Mesothelial cell of epicardium (in vitro differentiated cells): ENCODE results near the gene KPTN. TPM values are rescaled to one million over a fixed set of nuclear protein-coding genes. Genes with fewer than 3 reads are reported as not detected.

ENCODE experiments used
- DNase-seq, 2 experiments: peaks; one replicate each; pipeline ENCODE4 v3.0.0; 2021; ENCODE audit warnings: low spot score in 2 of 2; ENCODE audit not compliant: unreplicated experiment in 2 of 2
- H3K27ac Mint-ChIP-seq: 2 replicates; pipeline ENCODE4 v1.8.0; 2021; ENCODE audit warnings: mixed read lengths
- H3K27me3 Mint-ChIP-seq: 2 replicates; pipeline ENCODE4 v1.8.0; 2021; ENCODE audit warnings: low read depth, mixed read lengths
- H3K36me3 Mint-ChIP-seq: 2 replicates; pipeline ENCODE4 v1.8.0; 2021; ENCODE audit warnings: mixed read lengths
- H3K4me1 Mint-ChIP-seq: 2 replicates; pipeline ENCODE4 v1.8.0; 2021; ENCODE audit warnings: mixed read lengths
- H3K4me3 Mint-ChIP-seq: 2 replicates; pipeline ENCODE4 v1.8.0; 2021; ENCODE audit warnings: mild to moderate bottlenecking, moderate library complexity, mixed read lengths
- H3K9me3 Mint-ChIP-seq: 2 replicates; pipeline ENCODE4 v1.8.0; 2021; ENCODE audit warnings: mixed read lengths
- CTCF ChIP-seq: fragments of 200-600 bp; sonication (generic); IDR thresholded peaks from one replicate; pipeline ENCODE4 v1.5.0; 2021; ENCODE audit warnings: antibody characterized with exemption; ENCODE audit not compliant: unreplicated experiment
- total RNA-seq: library from RNA; stranded (reverse); gene quantifications from 3 replicates; pipeline ENCODE4 v1.2.1, GENCODE V29; 2021

KPTN gene
- total RNA-seq, 1 donor from 2014 or later = 18.4 TPM

DNA sequence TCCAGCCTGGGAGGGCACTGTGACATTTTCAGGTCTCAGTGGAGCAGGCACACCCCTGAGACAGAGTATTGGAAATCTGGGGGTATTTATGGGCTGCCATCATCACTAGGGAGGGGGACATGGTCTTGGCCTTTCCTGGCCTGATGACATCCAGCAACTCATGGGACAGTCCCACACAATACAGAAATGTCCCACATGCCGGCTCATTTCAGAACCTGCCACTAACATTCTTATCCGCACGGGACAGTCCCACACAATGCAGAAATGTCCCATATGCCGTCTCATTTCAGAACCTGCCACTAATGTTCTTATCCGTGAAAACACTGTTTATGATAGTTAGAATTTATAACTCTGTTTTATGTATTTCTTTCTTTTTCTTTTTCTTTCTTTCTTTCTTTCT lies 22.1 kb downstream of the KPTN start:
- peaks cover 33% of the 10 kb centered on the region for H3K27me3 Mint-ChIP-seq
- H3K9me3 Mint-ChIP-seq = no peaks in the 10 kb centered on the region
- no peak overlapping the region for H3K27ac Mint-ChIP-seq
- no peak overlapping the region for H3K4me3 Mint-ChIP-seq
- H3K4me1 Mint-ChIP-seq = no peaks in the 10 kb centered on the region
- TF ChIP-seq CTCF = no peak
- H3K36me3 Mint-ChIP-seq = no peaks in the 10 kb centered on the region
- DNase-seq = no peak

- no peak overlapping the region for H3K27ac Mint-ChIP-seq
- H3K36me3 Mint-ChIP-seq = peaks cover 6% of the 10 kb centered on the region
- no peak for TF ChIP-seq CTCF
- H3K4me1 Mint-ChIP-seq = no peaks in the 10 kb centered on the region
- no peak for DNase-seq
- H3K27me3 Mint-ChIP-seq = peaks cover 35% of the 10 kb centered on the region
- H3K4me3 Mint-ChIP-seq = no peak overlapping the region
- peaks cover 11% of the 10 kb centered on the region for H3K9me3 Mint-ChIP-seq
Observed at GRCh38 chr19:47459477-47459876, 24.5 kb downstream of the KPTN start.

DNA sequence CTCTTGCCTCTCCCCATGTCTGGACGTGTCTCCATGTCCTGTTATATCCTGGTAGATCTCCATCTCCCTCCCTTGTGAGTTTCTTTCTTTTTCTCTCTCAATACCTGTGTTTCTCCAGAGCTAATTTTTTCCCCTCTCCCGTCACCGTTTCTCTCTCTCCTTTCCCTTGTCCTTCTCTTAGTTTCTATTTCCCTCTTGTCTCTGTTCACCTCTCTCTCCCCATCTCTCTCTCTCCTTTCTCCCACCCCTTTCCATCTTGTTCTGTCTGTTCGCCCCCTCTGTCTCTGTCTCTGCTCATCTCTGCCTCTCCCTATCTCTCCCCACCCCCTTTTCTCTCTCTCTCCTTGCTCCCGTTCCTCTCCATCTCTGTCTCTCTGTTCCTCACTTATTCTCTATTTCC lies 25.3 kb downstream of the KPTN start:
- no peak overlapping the region for H3K27ac Mint-ChIP-seq
- no peak for TF ChIP-seq CTCF
- H3K4me1 Mint-ChIP-seq = no peaks in the 10 kb centered on the region
- H3K9me3 Mint-ChIP-seq = peaks cover 11% of the 10 kb centered on the region
- H3K4me3 Mint-ChIP-seq = no peak overlapping the region
- DNase-seq = no peak
- peaks cover 6% of the 10 kb centered on the region for H3K36me3 Mint-ChIP-seq
- peaks cover 37% of the 10 kb centered on the region for H3K27me3 Mint-ChIP-seq

DNA sequence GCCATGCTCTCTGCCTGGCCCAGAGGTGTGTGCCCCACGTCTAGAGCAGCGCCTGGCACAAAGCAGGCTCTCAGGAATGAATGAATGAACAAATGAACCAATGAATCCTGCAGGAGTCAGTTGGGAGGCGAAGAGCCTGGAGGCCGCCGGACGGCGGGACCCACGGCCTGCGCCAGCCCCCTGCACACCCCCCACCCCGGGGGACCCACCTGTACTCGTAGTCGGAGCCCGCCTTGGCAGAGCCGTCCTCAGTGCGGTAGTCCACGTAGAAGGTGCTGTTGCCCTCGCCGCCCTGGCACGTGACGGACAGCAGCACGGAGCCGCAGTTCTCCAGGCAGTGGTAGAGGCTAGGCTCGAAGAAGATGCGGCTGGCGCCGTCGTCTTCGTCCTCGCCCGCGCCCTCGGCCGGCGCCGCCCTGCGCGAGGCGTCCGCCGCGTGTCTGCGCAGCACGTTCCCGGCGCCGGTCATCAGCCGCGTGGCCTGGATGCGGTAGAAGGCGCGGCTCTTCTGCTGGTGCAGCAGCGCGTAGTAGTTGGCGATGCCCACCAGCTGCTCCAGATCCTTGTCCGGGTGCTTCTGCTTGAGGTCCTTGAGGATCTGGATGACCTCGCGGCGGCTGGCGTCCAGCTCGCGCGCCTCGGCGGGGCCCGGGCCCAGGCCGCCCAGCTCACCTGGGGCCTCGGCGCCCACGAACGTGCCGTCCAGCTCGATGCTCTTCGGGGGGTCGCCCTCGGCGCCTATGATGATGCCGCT lies 27.1 kb downstream of the KPTN start:
- no peak overlapping the region for H3K4me3 Mint-ChIP-seq
- DNase-seq = no peak
- no peak overlapping the region for H3K27ac Mint-ChIP-seq
- TF ChIP-seq CTCF = no peak
- peaks cover 11% of the 10 kb centered on the region for H3K9me3 Mint-ChIP-seq
- H3K36me3 Mint-ChIP-seq = peaks cover 6% of the 10 kb centered on the region
- H3K27me3 Mint-ChIP-seq = peaks cover 44% of the 10 kb centered on the region
- H3K4me1 Mint-ChIP-seq = no peaks in the 10 kb centered on the region

- H3K9me3 Mint-ChIP-seq = peaks cover 4% of the 10 kb centered on the region
- peaks cover 1% of the 10 kb centered on the region for H3K36me3 Mint-ChIP-seq
Observed at GRCh38 chr19:47450478-47450877, 33.5 kb downstream of the KPTN start.

More at GRCh38 chr19:47450478-47450877, 33.5 kb downstream of the KPTN start:
- Mint-ChIP-seq H3K27ac (no peak overlapping the region), H3K4me3 (no peak overlapping the region), H3K27me3 (peaks cover 87% of the 10 kb centered on the region), H3K4me1 (peaks cover 15% of the 10 kb centered on the region)
- no peak for TF ChIP-seq CTCF
- no peak for DNase-seq
